HG03045 (cell line): ENCODE measurements around the gene SLC8A1.
"Not testable (repeated sequence)": the region's sequence is repeated elsewhere in the genome, so short reads cannot be mapped to it uniquely, and the experiment has no call there.

Experiments
- ATAC-seq: cut with Tn5 transposase; IDR thresholded peaks from one replicate; pipeline ENCODE4 v1.9.1; 2021; ENCODE audit warnings: mild to moderate bottlenecking, moderate library complexity; ENCODE audit not compliant: unreplicated experiment

The SLC8A1 gene

DNA sequence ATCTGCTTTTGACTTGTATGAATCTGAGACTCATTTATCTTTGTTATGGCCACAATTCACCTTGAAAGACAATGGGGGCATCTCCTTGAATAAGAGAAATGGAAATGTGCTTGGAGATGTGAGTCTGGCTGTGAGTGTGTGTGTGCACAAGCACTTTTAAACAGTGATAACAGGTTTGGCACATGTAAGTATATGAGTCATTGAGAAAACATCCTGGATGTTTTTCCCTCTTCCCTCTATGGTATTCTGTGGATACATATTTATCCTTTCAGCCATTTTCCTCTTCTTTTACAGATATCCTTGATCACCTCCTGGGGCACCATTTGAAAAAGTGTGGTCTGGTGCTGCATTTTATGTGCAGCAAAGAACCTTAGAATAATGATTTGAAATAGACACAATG, 355.5 kb downstream of the SLC8A1 start:
- no peak for ATAC-seq

DNA sequence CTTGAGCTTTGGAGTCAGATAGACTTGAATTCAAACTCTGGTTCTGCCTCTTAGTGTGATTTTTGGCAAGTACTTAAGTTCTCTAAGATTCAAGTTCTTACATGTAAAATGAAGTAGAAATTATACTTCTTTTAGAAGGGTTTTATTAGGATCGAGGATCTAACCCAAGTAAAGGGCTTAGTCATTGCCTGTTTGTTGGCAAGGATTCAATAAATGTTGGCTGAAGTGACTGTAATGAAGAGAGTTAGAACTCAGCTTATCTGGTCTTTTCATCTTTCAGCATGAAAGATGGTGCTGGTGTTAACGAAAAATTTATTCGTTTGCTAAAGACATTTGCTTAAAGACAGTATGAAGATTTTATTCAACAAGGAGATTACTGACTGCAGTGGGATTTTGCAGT, 356.9 kb downstream of the SLC8A1 start:
- no peak for ATAC-seq

DNA sequence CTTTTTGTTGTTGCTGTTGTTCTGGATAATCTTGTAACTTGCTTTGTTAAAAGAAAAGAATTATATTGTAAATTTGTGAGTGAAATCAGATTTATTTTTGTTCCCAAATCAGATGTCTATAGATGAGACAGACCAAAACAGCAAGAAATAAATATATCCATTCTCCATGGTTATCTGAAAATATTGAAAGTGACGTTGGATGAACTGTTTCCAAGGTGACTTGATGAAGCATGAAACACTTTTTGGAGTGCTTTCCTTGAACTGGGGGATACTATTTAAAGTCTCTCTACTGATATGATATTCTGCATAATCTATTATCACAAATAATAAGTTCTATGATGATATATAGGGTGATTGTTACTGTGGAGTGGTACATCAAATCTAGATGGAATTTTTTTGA, 357.4 kb downstream of the SLC8A1 start:
- ATAC-seq: no peak

DNA sequence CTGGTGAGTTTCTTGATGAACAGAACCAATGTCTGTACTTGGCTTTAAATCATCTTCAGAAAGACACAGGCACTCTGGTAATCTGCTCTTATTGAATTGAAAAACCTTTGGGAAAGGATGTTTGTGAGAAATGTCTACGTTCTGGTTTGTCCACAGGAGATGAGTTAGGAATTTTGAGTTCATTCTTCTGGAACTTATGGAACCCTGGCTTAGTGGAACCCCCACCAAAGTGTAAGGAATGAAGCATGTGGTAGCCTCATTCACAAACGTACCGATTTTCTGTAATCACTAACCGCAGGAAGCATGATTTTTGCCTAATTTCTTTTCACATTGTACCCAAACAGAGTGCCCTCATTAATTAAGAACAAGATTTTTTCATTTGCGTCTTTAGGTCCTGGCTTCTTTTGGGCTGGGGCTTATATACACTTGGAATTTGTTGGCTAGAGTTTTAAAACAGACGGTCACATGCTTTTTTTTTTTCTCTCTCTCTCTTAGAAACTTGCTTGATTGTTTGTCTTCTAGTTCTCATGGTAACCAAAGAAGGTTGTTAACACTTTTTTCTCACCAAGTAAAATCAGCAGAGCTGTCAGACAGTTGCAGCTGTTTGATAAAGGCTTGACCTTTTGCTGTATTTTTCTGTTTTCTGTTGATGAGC, 358.7 kb downstream of the SLC8A1 start:
- ATAC-seq: no peak

DNA sequence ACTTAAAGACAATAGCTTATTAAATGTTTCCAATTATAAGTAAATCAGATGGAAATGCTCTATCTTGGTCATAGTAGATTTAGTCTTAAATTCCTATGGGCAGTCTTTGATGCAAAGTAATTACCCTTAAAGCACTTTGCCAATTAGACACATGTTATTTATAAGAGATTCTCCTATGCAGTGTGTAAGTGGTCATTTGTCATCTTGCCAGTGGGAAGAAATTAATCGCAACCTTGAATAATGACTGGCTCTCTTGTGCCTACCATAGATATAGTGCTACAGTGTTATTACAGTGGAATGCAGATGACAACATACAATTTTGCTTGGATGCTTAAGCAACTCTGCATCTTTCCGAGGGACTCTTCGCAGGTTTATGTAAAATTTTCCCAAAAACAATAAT, 361.8 kb downstream of the SLC8A1 start:
- ATAC-seq: no peak

DNA sequence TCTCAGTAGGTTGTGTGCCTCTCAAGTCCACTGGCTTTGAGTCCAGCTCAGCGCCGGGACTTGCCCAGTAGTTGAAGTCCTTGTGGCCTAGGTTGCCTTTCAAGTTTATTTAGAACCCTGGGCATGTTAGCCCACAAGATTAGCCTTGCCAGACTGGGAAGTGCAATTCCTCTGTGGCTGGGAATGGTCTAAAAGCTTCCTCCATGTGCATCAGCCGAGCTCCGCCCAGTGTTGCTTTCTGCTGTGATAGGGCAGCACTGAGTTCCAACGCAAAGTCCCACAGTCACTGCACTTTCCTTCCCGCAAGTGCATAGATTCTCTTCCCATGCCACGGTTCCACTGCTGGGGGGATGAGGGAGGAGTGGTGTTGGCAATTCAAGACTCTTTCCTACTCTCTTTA, 364.0 kb downstream of the SLC8A1 start:
- no peak for ATAC-seq

DNA sequence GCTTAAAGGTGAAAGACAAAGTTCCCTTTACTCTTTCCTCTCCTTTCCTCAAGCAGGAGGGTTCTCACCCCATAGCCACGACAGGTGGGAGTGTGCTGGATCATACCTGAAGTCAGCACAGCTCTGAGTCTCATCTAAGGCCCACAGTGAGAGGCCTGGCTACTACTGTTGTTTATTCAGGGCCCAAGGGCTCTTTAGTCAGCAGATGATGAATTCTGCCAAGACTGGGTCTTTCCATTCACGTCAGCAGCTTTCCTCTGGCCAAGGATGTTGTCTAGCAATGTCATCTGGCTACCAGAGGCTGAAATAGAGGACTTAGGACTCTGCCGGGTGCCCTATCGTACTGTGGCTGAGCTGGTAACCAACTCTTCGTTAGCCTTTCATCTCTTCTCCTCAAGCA, 364.5 kb downstream of the SLC8A1 start:
- ATAC-seq: no peak

DNA sequence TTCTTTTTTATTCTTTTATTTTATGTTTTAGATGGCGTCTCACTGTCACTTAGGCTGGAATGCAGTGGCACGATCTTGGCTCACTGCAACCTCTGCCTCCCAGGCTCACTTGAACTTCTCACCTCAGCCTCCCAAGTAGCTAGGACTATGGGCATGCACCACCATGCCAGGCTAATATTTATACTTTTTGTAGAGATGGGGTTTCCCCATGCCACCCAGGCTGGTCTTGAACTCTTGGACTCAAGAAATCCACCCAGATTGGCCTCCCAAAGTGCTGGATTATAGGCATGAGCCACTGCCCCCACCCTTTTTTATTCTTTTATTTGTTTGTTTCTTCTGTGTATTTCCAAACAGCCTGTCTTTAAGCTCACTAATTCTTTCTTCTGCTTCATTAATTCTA, 366.1 kb downstream of the SLC8A1 start:
- no peak for ATAC-seq

DNA sequence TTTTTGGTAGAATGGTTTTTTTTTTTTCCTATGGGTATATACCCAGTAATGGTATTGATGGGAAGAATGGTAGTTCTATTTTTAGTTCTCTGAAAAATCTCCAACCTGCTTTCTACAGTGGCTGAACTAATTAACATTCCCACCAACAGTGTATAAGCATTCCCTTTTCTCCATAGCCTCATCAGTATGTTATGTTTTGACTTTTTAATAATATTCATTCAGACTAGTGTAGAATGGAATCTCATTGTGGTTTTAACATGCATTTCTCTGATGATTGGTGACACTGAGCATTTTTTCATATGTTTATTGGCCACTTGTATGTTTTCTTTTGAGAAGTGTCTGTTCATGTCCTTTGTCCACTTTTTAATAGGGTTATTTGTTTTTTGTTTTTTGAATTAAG, 378.6 kb downstream of the SLC8A1 start:
- ATAC-seq: not testable (repeated sequence)

DNA sequence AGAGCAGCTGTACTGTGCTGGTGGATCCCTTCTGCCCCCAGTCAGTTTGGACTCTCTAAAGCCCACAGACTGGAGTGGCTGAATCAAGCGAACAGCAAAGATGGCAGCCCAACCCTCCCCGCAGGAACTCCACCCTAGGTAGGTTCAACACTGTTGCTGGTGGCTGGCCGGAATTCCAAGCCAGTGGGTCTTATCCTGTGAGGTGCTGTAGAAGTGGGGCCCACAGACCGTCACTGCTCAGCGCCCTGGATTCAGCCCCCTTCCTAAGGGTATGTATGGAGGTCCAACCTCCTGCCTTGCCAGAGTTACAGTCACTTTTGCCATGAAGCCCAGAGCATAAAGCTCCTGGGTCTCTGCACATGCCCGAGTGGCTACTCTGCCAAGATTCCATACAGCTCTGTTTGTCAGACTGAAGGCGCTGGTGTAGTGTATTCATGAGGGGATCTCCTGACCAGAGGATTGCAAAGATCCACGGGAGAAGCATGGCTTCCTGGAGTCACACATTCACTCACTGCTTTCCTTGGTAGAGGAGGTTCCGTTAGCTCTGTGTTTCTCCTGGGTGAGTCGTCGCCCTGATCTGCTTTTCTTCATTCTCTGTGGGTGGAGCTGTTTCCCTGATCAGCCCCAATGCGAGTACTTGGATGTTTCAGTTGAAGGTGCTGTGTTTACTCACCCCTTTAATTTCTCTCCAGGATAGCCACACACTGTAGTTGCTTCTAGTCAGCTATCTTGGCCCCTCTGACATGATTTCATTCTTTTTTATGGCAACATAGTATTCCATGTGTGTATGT, 379.3 kb downstream of the SLC8A1 start:
- no peak for ATAC-seq

DNA sequence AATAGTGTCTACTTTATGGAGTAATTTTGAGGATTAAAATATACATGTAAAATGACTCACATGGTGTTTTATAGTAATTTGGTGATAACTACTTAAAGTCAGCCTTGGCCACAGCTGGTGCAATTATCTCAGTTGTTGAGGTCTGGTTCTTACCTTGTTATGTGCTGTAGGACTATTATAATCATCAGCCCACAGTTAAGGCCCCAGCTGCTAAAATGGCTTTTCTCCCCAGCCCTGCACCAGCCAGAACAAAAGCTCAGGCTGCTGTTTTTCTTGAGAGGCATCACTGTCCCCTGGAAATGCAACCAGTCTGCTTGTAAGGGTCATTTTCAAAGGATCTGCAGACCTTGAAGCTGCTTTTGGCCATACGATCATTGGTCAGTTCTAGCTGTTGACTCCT, 389.5 kb downstream of the SLC8A1 start:
- no peak for ATAC-seq

DNA sequence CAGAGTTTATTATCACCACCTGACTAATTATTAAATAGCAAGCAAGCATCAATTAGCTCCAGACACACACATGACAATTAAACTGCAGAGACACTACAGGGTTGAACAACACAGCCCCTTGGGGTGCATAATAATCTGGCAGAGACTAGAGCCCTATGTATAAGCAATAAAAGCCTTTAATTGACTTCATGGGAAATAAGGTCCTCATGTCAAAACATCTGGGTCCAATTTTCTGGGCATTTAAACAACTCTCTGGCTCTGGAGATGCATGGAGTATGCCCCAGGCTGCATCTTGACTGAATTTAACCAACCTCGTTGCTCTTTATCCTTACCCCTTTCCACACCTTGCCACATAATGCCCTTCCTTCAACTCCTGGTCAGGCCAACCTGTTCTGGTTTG, 402.1 kb downstream of the SLC8A1 start:
- ATAC-seq: no peak

DNA sequence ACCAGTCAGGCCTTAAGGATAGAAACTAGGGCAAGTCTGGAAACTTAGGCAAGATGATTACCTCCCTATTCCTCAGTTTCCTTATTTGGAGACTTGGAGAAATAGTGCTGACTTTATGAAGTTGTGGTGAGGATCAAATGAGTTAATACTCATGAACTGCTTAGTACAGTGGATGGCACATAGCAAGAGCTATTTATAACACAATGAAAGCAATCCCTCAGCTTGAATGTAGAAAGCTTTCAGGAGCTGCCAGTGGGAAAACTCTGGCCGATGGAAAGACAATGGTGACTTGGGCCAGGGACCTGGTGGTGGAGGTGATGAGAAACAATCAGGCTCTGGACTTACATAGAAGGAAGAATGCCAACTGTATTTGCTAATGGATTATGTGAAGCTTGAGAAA, 403.4 kb downstream of the SLC8A1 start:
- ATAC-seq: no peak

DNA sequence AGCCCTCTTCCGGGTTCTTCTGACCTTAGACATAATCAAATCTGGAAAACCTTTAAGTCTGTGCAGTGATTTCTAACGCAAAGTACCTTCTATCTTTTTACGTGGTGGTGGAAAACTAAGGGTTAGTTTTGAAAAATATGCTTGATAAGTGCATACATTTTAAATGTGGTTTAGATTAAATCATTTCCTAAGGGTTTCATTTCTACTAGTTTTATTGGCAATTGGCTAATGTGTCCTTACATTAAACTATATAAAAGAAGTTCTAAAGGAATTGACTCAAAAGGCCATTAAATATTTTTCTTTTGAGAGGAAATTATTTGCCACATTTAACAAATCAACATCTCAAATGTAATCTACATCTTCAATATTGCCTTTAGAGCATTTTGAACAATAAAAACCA, 404.5 kb downstream of the SLC8A1 start:
- ATAC-seq: no peak
